ENCODE data around the gene LRP1B. TPM values are rescaled to one million over a fixed set of nuclear protein-coding genes. Genes with fewer than 3 reads are reported as not detected.

Gene LRP1B
- total and polyA plus RNA-seq, 2 donors (not counting 1 experiment from before 2014, with no cell fraction given) = under 0.01 to 0.01 TPM

DNA sequence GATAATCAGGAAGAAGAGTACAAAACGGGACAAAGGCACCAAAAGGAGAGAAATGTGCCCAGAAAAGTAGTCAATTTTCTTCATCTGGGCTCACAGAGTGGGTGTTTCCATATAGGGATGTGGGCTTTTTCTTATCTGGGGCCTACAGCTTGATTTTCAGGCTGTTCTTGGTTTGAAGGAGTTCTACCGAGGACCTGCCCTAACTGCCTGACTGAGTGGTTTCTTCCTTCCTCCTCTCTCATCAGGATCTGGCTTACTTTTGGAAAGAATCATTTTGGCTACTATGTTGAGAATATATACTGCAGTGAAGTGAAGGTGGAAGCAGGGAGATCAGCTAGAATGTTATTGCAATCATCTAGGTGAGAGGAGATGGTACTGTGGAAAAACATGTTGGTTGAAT, 316.7 kb downstream of the LRP1B start:
- no peak overlapping the region for H3K27ac ChIP-seq (ENCODE audit: insufficient read depth, low read length)
- no peak overlapping the region for H3K4me3 ChIP-seq (replicated peaks in 1 of 4; ENCODE audit: control extremely low read depth in 1 of 4, insufficient read depth in 1 of 4, low read depth in 3 of 4, low read length in 4 of 4)
- no peak overlapping the region for H3K9ac ChIP-seq (ENCODE audit: insufficient read depth, low read length)
- no peak for DNase-seq (ENCODE audit: low read depth in 2 of 2)
- no peaks in the 10 kb centered on the region for H4K20me1 ChIP-seq (ENCODE audit: control insufficient read depth, extremely low read depth, insufficient read depth, low read length)
- H3K9me3 ChIP-seq (ENCODE audit: control insufficient read depth, insufficient read depth, low read depth, low read length) = no peaks in the 10 kb centered on the region
- H3K4me1 ChIP-seq (ENCODE audit: control insufficient read depth, extremely low read depth, insufficient read depth, low read length) = no peaks in the 10 kb centered on the region
- no peaks in the 10 kb centered on the region for H3K27me3 ChIP-seq (ENCODE audit: control insufficient read depth, insufficient read depth, low read length)
- H3K36me3 ChIP-seq (ENCODE audit: control insufficient read depth, insufficient read depth, low read length) = no peaks in the 10 kb centered on the region
- no peaks in the 10 kb centered on the region for H3K79me2 ChIP-seq (ENCODE audit: control insufficient read depth, insufficient read depth, low read length)
- no peak overlapping the region for H3K4me2 ChIP-seq (ENCODE audit: extremely low read depth, insufficient read depth, low read length)
- H2AFZ ChIP-seq (ENCODE audit: low read length) = no peak overlapping the region
- no peak for TF ChIP-seq EZH2 (IDR thresholded peaks at IDR 0.05; ENCODE audit: low read length, missing control alignments)
- TF ChIP-seq, protein P1, sequence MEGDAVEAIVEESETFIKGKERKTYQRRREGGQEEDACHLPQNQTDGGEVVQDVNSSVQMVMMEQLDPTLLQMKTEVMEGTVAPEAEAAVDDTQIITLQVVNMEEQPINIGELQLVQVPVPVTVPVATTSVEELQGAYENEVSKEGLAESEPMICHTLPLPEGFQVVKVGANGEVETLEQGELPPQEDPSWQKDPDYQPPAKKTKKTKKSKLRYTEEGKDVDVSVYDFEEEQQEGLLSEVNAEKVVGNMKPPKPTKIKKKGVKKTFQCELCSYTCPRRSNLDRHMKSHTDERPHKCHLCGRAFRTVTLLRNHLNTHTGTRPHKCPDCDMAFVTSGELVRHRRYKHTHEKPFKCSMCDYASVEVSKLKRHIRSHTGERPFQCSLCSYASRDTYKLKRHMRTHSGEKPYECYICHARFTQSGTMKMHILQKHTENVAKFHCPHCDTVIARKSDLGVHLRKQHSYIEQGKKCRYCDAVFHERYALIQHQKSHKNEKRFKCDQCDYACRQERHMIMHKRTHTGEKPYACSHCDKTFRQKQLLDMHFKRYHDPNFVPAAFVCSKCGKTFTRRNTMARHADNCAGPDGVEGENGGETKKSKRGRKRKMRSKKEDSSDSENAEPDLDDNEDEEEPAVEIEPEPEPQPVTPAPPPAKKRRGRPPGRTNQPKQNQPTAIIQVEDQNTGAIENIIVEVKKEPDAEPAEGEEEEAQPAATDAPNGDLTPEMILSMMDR (conservative IDR thresholded peaks at IDR 0.05 in 1 of 2, IDR thresholded peaks at IDR 0.05 in 1 of 2; ENCODE audit: low read depth in 1 of 2, low read length in 2 of 2) = no peak

DNA sequence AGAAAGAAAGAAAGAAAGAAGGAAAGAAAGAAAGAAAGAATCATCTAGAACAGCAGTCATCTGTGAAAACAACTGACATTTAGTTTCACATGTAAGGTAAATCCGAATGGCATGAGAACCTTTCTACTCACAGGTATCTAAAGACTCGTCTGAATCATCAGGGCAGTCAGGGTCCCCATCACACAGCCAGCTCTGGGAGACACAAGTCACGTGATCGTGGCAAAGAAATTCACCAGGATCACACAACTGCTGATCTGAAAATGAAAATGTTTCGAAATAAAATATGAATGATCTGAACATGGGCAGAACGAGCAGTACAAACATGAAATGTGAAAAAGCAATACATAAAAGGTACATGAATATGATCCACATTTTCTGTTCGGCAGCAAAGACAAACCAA, 320.7 kb downstream of the LRP1B start:
- TF ChIP-seq, protein P1 (conservative IDR thresholded peaks at IDR 0.05 in 1 of 2, IDR thresholded peaks at IDR 0.05 in 1 of 2; ENCODE audit: low read depth in 1 of 2, low read length in 2 of 2) = no peak
- no peak for TF ChIP-seq EZH2 (IDR thresholded peaks at IDR 0.05; ENCODE audit: low read length, missing control alignments)
- H2AFZ ChIP-seq (ENCODE audit: low read length) = no peak overlapping the region
- no peaks in the 10 kb centered on the region for H3K9me3 ChIP-seq (ENCODE audit: control insufficient read depth, insufficient read depth, low read depth, low read length)
- H3K9ac ChIP-seq (ENCODE audit: insufficient read depth, low read length) = no peak overlapping the region
- no peaks in the 10 kb centered on the region for H3K27me3 ChIP-seq (ENCODE audit: control insufficient read depth, insufficient read depth, low read length)
- no peak for DNase-seq (ENCODE audit: low read depth in 2 of 2)
- no peaks in the 10 kb centered on the region for H3K36me3 ChIP-seq (ENCODE audit: control insufficient read depth, insufficient read depth, low read length)
- no peaks in the 10 kb centered on the region for H4K20me1 ChIP-seq (ENCODE audit: control insufficient read depth, extremely low read depth, insufficient read depth, low read length)
- H3K79me2 ChIP-seq (ENCODE audit: control insufficient read depth, insufficient read depth, low read length) = no peaks in the 10 kb centered on the region
- no peaks in the 10 kb centered on the region for H3K4me1 ChIP-seq (ENCODE audit: control insufficient read depth, extremely low read depth, insufficient read depth, low read length)
- H3K27ac ChIP-seq (ENCODE audit: insufficient read depth, low read length) = no peak overlapping the region
- no peak overlapping the region for H3K4me3 ChIP-seq (replicated peaks in 1 of 4; ENCODE audit: control extremely low read depth in 1 of 4, insufficient read depth in 1 of 4, low read depth in 3 of 4, low read length in 4 of 4)
- no peak overlapping the region for H3K4me2 ChIP-seq (ENCODE audit: extremely low read depth, insufficient read depth, low read length)

DNA sequence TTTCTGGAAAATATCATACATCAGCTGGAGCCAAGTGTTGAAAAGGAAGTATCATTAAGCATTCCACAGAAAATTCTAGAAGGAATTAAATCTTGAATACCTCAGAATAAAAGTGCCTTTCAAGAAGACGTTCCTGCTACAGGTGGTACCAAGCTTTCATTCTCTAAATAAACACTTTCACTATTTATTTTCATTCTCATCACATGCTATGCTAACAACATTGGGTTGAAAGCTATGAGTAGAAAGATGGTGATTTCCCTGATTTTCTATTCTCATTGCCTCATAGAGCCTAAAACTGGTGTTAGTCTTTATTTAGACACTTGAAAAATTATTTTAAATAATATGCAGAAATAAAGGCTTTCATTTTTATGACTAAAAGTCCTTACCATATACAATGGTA, 324.7 kb downstream of the LRP1B start:
- TF ChIP-seq, protein P1 (conservative IDR thresholded peaks at IDR 0.05 in 1 of 2, IDR thresholded peaks at IDR 0.05 in 1 of 2; ENCODE audit: low read depth in 1 of 2, low read length in 2 of 2) = no peak
- no peak for TF ChIP-seq EZH2 (IDR thresholded peaks at IDR 0.05; ENCODE audit: low read length, missing control alignments)
- Histone ChIP-seq H3K4me3 (replicated peaks in 1 of 4; ENCODE audit: control extremely low read depth in 1 of 4, insufficient read depth in 1 of 4, low read depth in 3 of 4, low read length in 4 of 4) (no peak overlapping the region), H3K4me2 (ENCODE audit: extremely low read depth, insufficient read depth, low read length) (no peak overlapping the region), H3K4me1 (ENCODE audit: control insufficient read depth, extremely low read depth, insufficient read depth, low read length) (no peaks in the 10 kb centered on the region), H3K9me3 (ENCODE audit: control insufficient read depth, insufficient read depth, low read depth, low read length) (no peaks in the 10 kb centered on the region), H3K9ac (ENCODE audit: insufficient read depth, low read length) (no peak overlapping the region), H3K27ac (ENCODE audit: insufficient read depth, low read length) (no peak overlapping the region), H3K27me3 (ENCODE audit: control insufficient read depth, insufficient read depth, low read length) (no peaks in the 10 kb centered on the region), H3K79me2 (ENCODE audit: control insufficient read depth, insufficient read depth, low read length) (no peaks in the 10 kb centered on the region), H2AFZ (ENCODE audit: low read length) (no peak overlapping the region), H3K36me3 (ENCODE audit: control insufficient read depth, insufficient read depth, low read length) (no peaks in the 10 kb centered on the region), H4K20me1 (ENCODE audit: control insufficient read depth, extremely low read depth, insufficient read depth, low read length) (no peaks in the 10 kb centered on the region)
- DNase-seq (ENCODE audit: low read depth in 2 of 2) = no peak

Measured in fibroblast of lung (primary cell).